NAMALWA (cell line): ENCODE measurements around the gene GLRX.

Source experiments
- DNase-seq: peaks from one replicate; pipeline ENCODE4 v3.0.0-alpha.2; 2015; ENCODE audit warnings: low spot score

The GLRX gene

DNA sequence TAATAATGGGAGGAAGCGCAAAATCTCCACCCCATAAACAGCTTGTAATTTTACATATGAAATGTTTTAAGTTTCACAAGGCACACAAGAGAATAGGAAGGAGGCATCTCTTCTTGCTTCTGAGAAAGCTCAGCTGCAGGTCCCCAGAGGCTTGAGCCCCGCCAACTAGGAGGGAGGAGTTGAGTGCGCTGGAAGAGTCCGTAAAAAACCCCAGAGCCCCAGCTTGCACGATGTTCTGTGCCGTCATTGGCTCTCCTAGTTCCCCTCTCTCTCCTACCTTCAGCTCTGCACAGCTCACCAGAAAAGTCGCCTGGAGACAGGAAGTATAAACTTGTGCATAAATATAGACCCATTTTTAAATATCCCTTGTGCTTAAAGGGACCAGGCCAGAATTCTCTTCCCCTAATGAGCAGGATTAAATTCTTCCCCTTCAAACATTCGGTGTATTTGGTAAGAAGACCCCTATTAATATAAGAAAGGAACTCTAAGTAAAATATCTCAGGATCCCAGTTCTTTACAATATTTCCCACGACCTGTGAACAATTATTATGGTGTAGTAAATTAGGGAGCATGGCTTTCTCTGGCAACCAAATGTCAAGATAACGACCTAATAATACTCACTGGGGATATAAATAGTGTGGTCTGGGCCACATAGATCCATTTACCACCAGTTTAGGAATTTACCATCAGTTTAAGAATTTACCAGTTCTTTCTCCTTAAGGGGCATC lies 13.7 kb downstream of the GLRX start:
- DNase-seq = peak; percentile 96

DNA sequence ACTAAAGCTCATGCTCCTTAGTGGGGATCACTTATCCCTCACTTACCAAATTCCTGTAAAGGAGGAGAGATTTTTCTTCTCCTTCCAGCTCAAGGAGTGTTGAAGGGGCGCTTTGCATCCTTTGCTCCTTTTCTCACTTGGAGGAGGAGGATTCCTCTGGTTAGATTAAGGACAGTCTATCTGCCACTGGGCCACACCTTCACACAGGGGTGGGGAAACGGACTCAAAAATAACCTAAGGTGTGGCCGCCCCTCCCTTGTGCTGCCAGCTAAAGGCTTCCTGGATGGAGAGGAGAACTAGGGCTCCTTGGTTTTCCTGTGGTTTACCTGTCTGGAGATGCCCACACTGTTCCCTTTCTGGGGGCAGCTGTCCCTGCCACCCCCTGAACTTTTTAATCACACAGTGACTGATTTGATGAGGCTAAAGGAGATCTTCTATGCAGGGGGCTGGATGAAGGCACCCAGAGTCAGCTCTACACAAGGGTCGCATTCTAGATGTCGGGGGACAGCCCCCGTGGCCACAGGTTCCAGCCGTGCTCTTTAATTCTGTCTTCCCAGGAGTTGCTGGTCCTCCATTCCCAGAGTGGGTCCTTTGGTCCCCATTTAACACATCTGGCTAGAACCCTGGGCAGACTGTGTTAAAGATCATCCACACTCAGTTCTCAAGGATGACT lies 14.4 kb downstream of the GLRX start:
- no peak for DNase-seq

DNA sequence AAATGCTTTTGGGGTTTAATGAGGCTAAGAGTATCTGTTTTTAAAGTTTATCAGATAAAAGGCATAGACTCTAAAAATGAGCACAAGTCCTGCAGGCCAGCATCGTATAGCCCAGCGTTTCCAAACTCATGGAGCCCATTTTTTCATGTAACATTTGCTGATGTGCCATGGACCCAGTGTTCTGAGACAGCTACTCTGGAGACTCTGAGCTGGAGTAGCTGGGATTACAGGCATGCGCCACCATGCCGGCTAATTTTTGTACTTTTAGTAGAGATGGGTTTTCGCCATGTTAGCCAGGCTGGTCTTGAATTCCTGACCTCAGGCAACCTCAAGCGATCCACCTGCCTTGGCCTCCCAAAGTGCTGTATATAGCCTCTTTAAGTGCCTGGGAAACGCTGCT lies 15.8 kb downstream of the GLRX start:
- no peak for DNase-seq

DNA sequence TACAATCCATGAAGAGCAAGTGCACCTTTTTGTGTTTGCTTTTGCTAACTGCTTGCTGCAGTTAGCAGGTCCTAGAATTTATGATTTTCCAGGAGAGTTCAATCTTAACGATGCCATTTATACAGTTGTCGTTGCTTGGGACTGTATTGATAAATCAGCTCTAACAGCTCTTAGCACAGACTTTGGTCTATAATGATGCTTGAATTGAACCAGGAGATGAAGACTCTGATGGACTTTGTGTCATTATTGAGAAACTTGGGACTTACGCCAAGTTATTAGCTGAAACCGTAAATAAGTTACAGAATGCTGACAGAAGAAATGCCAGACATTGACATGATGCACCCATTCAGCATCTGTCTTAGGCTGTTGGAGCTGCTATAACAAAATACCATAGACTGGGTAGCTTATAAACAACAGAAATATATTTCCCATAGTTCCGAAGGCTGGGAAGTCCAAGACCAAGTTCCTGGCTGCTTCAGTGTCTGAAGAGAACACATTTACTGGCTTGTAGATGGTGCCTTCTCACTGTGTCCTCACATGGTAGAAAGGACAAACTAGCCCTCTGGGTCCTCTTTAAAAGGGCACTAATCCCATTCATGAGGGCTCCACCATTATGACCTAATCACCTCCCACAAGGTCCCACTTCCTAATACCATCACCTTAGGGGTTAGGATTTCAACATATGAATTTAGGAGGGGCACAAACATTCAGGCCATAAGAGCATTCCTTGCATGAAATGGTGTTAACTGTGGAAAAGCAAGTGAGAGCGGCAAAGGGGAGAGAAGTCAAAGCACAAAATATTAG lies 17.6 kb downstream of the GLRX start:
- DNase-seq = no peak

DNA sequence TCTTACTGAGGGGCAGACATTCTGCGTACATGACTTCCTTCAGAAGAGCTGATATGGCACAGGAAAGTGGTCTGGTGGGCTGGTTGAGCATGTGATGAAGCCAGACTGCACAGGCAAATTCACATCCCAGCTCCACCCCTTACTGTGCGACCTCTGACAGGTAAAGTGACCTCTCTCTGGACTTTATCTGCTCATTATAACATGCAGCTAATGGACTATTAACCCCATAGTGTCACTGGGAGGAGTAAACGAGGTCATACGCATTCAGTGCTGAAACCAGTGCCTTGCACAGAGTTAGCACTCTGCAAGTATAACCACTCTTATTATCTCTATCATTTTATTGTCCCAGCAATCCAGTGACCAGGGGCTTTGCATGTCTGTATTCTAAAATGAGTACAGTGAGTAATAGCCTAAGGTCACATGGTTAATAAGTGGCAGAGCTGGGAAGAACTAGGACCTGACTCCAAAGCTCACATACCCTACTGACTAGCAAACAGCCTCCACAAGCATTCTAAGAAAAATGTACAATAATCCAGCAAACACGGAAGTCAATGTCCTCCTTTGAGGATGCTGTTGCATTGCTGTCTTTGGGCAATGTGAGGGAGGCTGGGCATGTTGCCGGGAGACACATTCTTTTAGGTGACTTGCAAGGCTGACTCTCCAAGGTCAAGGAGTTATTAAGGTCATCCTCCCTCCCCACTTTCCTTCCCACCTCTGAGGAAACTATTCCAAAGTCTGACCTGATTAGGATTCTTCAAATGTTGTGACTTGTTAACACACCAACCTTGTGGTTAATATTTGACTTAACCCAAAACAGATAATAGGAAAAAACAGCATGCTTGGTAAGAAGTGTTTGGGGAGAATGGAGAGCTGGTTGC lies 19.0 kb downstream of the GLRX start:
- no peak for DNase-seq

DNA sequence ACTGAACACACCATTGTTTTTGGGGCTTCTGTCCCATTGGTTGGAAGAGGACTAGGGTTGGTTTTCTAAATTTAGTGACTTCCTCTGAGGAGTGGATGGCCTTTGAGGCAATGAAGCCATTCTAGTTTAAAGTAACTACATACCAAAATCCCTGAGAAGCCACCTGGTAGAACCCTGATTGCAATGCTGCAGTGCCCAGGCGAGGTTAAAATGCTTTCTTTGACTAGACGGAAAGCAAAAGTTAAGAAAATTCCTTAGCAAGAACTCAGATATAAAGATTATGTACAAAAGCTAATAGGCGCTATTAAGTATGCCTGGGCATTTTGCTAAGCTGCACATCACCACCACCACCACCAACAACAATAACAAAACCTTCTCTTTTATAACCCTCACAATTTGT lies 20.6 kb downstream of the GLRX start:
- DNase-seq = no peak

DNA sequence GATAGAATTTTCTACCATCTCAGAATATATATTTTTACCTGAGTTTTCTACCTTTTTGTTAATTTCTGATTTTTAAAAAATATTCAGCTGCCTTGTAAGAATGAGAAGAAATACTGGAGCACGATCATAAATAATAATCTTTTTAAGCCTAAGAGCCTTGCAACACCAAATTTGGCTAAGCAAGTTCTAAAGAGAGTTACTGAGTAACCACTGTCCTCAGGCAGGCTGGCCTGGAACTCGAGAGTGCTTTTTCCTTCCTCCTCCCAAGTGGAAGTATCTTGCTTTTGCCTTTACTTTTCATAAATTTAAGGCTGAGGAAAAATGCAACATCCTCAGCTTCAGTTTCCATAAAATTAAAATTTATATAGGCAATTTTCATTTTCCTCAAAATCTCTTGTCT lies 21.0 kb downstream of the GLRX start:
- no peak for DNase-seq

DNA sequence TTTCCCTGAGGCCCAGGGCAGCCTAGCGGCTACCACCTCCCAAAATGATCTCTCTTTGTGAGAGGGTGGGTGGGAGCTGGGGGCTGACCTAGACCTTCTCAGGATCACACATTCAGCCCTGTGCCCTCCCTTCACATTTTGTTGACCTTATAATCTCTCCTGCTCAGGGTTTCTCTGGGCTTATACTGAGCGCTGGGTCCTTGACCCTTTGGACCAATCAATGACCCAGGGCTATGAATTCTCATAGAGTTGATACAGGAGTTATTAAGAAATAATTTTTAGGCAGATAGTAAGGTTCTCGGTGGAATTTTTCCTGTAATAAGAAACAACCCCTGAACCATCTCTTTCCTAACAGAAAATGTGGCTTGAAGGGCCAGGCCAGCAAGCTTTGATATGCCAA lies 22.0 kb downstream of the GLRX start:
- DNase-seq = no peak

DNA sequence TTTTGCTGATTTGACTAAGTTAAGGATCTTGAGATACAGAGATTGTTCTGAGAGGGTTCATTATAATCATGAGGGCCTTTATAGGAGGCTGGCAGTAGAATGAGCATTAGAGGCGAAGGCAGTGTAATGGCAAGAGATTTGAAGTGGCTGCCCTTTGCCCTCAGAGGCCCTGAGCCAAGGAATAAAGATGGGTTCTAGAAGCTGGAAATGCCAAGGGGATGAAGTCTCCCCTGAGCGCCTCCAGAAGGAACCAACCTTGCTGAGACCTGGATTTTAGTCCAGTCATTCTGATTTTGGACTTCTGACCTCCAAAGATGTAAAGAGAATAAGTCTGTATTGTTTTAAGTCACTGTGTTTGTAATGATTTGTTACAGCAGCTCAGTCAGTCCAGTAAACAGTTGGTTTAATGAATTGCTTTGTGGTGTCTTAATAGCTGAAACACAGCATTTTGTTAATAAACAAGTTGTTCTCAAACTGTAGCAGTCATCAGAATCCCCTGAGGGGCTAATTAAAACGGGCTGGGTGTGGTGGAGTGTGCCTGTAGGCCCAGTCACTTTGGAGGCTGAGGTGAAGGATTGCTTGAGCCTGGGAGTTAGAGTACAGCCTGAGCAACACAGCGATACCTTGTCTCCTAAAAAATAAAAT lies 23.2 kb downstream of the GLRX start:
- DNase-seq = no peak

DNA sequence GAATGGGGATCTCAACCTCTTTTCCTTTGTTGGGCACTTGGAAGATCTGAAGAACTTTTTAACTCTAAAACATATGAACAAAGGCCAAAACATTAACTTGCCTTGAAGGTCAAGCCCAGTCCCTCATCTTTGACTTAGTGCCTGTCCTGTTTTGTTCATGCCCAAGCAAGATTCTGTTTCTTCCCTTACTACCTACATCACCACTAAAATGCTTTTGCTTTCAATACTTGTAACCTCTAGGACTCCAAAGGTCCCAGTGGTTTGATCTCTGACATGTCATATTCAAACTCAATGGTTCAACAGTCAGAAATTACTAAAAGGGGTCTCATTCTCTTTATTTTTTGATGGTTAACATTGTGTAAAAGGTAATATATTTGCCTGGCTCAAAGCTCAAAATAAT lies 24.0 kb downstream of the GLRX start:
- no peak for DNase-seq

DNA sequence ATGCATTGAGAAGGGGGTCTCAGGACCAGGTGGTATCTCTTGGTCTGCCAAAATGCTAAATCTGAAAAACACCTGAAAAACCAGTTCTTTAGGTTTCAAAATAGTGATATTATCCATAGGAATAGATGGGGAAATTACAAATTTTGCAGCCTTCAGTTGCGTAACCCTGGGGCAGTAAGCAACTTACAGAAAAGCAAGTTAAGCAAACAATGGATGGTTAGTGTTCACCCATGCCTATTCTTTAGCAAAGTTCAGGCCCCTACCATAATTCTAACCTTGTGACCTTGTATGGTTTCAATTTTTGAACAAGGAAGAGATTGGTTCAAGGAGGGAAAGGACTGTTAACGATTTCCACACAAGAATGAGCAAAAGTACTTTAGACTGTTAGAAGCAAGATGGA lies 24.5 kb downstream of the GLRX start:
- no peak for DNase-seq

DNA sequence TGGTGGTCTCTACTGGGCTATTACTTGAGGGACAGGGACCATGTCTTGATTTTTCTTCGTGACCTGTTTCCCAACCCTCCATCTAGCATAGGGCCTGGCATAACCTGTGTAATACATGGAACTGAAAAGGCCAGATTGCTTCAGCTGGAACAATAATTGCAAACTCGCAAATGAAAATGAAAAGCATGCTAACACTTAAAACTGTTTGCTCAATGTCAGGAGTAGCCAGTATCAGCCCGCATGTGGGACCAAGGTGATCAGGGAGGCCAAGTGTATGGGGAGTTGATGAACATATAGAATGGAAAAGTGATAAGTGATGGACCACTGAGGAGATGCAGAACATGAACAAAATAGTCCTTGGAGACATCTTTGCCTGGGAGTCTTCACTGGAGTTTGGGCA lies 25.2 kb downstream of the GLRX start:
- no peak for DNase-seq

DNA sequence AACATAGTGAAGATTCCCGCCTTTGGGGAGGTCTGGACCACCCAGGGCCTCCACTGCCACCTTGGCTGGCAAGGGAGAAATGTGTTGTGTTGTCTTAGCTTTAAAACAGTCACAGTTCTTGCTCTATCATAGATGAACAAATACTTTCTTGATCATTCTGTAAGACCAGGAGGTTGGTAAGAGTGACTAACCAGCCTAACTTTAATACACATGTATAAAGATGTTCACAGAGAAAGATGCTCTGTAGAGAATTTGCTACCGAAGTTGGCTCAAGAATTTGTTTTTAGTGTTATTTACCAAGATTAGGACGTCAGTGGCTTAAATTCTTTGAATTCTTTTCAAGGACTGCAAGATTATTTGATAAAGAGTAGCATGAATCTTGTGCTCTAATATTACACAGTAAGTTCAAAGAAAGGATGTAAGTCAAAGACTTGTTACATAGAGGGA lies 28.4 kb downstream of the GLRX start:
- no peak for DNase-seq

DNA sequence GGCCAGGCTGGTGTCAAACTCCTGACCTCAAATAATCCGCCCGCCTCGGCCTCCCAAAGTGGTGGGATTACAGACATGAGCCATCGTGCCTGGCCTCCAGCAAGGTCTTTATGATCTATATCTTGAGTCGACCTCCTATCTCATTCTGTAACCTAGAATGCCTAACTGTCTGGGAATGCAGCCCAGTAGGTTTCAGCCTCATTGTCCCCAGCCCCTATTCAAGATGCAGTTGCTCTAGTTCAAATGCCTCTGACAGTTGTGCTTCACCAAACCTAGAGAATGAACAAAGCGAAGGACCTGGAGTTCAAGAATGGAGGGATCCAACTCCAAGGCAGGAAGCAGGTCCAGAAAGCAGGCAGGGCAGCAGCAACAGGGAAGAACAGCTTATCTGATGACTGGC lies 30.8 kb downstream of the GLRX start:
- no peak for DNase-seq

DNA sequence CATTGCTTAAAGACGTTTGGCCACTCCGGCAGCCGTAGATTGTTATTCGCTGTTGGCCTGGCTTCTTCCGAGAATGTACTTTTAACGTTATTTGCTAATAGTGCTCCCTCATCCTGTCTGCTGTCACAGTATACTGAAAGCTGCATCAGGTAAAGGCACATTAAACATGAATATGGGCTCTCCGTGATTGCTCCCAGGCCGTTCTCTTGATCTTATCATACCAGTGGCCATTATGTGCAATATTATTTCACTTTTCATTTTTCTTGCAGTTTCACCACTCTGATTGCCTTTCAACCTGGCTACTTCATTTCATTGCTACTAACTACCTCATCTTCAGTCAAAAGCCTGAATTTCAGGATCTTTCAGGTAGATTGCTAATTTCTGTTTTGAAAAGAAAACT lies 34.0 kb downstream of the GLRX start:
- DNase-seq = no peak

DNA sequence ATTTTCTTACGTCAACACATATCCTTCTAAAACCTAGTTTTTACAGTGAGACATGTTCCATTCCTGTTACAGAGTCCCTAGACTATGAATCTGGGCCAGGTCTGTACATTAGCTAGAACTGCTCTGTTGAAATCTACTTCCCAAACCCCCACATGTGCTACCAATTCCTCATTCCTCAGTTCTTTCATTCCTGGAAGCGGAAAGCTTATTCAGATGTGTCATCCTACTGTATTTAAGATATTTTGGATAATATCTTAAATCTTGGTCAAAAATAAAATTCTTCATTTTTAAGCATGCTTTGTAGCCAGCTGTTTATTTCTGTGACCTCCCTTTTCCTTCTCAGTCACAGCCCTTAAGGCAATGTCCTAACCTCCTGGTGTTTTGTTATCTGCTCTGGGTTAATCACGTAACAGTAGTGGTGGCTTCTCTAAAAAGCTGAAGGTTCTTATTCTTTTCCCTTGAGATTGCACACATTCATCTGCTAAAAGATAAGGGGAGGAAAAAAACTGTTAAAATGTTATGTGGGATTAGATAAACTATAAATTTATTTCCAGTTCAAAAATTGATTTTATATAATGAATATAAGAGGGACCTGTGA lies 35.6 kb downstream of the GLRX start:
- no peak for DNase-seq

DNA sequence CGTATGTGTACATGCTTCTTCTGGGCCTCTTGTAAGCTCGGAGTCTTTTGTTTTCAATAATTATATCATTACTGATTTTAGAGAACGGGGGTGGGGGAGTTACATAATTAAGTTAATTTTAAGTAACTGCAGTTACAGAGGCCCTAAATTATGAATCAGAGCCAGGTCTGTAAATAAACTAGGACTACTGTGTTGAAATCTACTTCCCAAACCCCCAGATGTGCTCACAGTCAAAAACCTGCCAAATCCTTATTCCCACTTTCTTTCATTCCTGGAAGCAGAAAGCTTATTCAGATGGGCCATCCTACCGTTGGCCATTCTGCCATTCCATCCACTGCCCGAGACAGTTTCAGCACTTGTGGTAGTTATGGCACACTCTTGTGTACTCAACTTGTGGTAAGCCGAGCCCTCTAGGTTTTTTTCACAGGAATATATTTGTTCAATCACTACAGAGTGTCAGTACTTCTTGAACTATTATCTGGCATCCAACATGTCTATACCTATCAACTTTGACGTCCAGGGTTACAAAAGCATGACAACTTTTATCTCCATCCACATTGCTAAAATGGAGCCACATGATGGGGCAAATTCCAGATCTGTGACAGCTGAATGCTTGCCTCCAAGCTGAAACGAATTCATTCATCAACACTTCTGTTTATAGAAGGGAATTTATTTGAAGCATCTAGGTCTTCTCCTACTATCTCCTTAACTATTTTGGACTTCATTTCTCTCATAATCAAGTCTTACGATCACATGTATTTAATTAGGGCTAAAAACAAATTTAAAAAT lies 37.8 kb downstream of the GLRX start:
- no peak for DNase-seq

DNA sequence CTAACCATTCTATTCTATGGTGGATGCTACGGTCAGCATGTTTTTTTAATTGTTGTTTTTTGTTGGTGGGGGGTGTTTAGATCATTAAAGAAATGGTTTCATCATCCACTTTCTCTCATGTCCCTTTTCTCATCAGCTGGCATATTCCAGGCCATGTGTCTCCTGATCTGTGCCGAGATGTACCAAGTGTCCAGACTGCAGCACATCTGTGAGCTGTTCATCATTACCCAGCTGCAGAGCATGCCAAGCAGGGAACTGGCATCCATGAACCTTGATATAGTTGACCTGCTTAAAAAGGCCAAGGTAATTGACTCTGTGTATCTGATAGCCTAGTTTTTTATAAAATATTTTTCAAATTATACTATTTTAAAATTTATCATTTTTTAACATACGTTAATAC lies 38.9 kb downstream of the GLRX start:
- DNase-seq = no peak

DNA sequence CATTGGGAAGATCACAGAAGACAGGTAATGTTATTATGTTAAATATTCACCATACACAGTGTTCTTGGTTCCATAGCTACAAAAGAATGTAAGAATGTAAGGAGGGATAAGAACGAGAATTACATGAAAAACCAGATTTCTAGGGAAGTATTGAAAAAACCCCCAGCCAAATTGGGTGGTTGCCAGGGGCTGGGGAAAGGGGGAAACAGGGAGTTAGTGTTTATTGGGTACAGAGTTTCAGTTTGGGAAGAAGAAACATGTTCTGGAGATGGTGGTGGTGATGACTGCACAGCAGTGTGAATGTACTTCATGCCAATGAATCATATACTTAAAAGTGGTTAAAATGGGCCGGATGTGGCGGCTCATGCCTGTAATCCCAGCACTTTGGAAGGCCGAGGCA lies 40.3 kb downstream of the GLRX start:
- DNase-seq = no peak

DNA sequence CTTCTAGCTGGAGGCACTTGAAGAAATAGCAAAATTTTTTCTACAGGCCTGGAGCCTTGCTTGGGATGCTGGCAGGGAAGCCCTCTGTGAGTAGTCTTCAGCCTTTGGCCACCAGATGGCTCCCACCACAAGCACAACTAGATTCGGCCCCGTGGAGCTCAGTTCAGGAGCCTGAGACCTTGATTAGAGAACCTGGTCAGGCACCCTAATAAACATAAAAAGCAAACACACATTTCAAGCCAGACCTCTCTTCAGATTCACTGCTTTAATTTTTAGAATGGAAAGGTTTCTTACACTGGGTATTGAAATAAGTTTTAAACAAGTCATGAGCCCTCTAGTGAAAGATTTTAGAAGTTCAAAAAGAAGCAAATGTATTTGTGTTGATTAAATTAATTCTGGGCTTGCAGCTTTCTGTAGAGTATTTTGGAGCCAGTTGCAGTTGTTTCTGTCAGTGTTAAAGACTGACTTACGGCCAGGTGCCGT lies 41.4 kb downstream of the GLRX start:
- DNase-seq = peak; percentile 89
